Endothelial cell of umbilical vein (primary cell): ENCODE data around the gene IGSF3. TPM values are rescaled to one million over a fixed set of nuclear protein-coding genes. Genes with fewer than 3 reads are reported as not detected.
"Not testable (repeated sequence)": the region's sequence is repeated elsewhere in the genome, so short reads cannot be mapped to it uniquely, and the experiment has no call there.

ENCODE experiments used
- BruUV-seq: library from RNA; stranded (reverse); fragments of 400-500 nt; replicated peaks from 2 replicates; lab custom pipeline; 2021; lab: Mats Ljungman, UMichigan
- CTCF ChIA-PET: fragments of 300-600, 350-600 bp; sonication (Branson Sonifier 250); formaldehyde crosslinking; loops from one replicate; lab custom pipeline; 2021; ENCODE audit warnings: antibody characterized with exemption, inconsistent platforms; lab: Charles Lee
- POLR2A ChIA-PET: fragments of 300-600, 350-600 bp; sonication (Branson Sonifier 250); formaldehyde crosslinking; loops from one replicate; lab custom pipeline; 2021; ENCODE audit warnings: antibody characterized with exemption, inconsistent platforms; lab: Charles Lee
- DNase-seq: peaks from one replicate; pipeline ENCODE4 v3.0.0-alpha.2; 2011; ENCODE audit warnings: low read depth, low spot score
- FAIRE-seq: peaks from 2 replicates; lab custom pipeline; 2011; peaks lifted over from hg19 to GRCh38; lab: Jason Lieb, UNC
- H2AFZ ChIP-seq: 2 replicates; pipeline ENCODE4 v1.6.0; 2012; ENCODE audit warnings: low read depth, low read length, control low read depth, inconsistent platforms
- H3K27ac ChIP-seq: 2 replicates; pipeline ENCODE4 v1.5.1; 2011; ENCODE audit warnings: low read depth, mild to moderate bottlenecking, control low read depth, low read length, moderate library complexity; ENCODE audit not compliant: insufficient read depth
- H3K27me3 ChIP-seq, 2 experiments: 2 replicates each; pipeline versions ENCODE4 v1.6.0 to v1.6.1; 2011; ENCODE audit warnings: low read length in 2 of 2, mixed read lengths in 1 of 2; ENCODE audit not compliant: control insufficient read depth in 2 of 2, insufficient read depth in 2 of 2
- H3K36me3 ChIP-seq, 2 experiments: 2 replicates in 1 of 2; 3 replicates in 1 of 2; pipeline ENCODE4 v1.5.1; 2011; ENCODE audit warnings: low read length in 2 of 2, mild to moderate bottlenecking in 1 of 2, moderate library complexity in 1 of 2; ENCODE audit not compliant: control insufficient read depth in 2 of 2, insufficient read depth in 2 of 2; ENCODE audit errors: extremely low read depth in 1 of 2
- H3K4me1 ChIP-seq: 3 replicates; pipeline ENCODE4 v1.5.1; 2011; ENCODE audit warnings: mild to moderate bottlenecking, low read length; ENCODE audit not compliant: control insufficient read depth, insufficient read depth; ENCODE audit errors: extremely low read depth
- H3K4me2 ChIP-seq: 2 replicates; pipeline ENCODE4 v1.6.1; 2011; ENCODE audit warnings: low read length, control low read depth, mixed read lengths; ENCODE audit not compliant: insufficient read depth
- H3K4me3 ChIP-seq, 3 experiments: fragments of 200-600 bp in 1 of 3; sonication (generic), shearing (Covaris generic) in 1 of 3; replicated peaks in 1 of 3; 2 replicates each; pipeline ENCODE4 v1.5.1; 2011 to 2016; ENCODE audit warnings: control low read depth in 3 of 3, low read length in 3 of 3, mild to moderate bottlenecking in 2 of 3, inconsistent platforms in 1 of 3, low read depth in 1 of 3, moderate library complexity in 1 of 3; ENCODE audit not compliant: insufficient read depth in 1 of 3
- H3K79me2 ChIP-seq: 2 replicates; pipeline ENCODE4 v1.6.0; 2012; ENCODE audit warnings: low read length, inconsistent platforms; ENCODE audit not compliant: control insufficient read depth, insufficient read depth
- H3K9ac ChIP-seq: replicated peaks from 2 replicates; pipeline ENCODE3; 2011; ENCODE audit warnings: low read length, control low read depth; ENCODE audit not compliant: insufficient read depth; ENCODE audit errors: extremely low read depth
- H3K9me1 ChIP-seq: replicated peaks from 3 replicates; pipeline ENCODE4 v1.6.0; 2011; ENCODE audit warnings: mild to moderate bottlenecking, low read length; ENCODE audit not compliant: control insufficient read depth, insufficient read depth; ENCODE audit errors: extremely low read depth
- H3K9me3 ChIP-seq: replicated peaks from 2 replicates; pipeline ENCODE4 v1.5.1; 2012; ENCODE audit warnings: low read length, inconsistent platforms; ENCODE audit not compliant: control insufficient read depth, insufficient read depth
- H4K20me1 ChIP-seq: replicated peaks from 2 replicates; pipeline ENCODE3; 2011; ENCODE audit warnings: mild to moderate bottlenecking, low read length; ENCODE audit not compliant: control insufficient read depth, insufficient read depth; ENCODE audit errors: extremely low read depth
- dilution Hi-C: fragments of 300-500 bp; cut with MboI; formaldehyde crosslinking; loops from one replicate; pipeline ENCODE4 v1.15.0; 2019; ENCODE audit warnings: low sequenced_read_pairs; ENCODE audit not compliant: extremely low pct_ligation_motif_present
- intact Hi-C: fragments of 100-400 bp; cut with micrococcal nuclease; formaldehyde crosslinking; loops from one replicate; pipeline ENCODE4 v1.10.0; 2022
- polyA plus RNA-seq, 4 experiments: library from polyadenylated mRNA; depleted of rRNA in 3 of 4; stranded (reverse) in 3 of 4; unstranded in 1 of 4; fragments of >200 nt; gene quantifications; 2 replicates each; pipeline versions ENCODE4 v1.2.1 to v1.2.3, GENCODE V29; 2011 to 2012; ENCODE audit warnings: missing spikeins in 1 of 4
- total RNA-seq: library from RNA; stranded (reverse); gene quantifications from 2 replicates; pipeline ENCODE4 v1.2.3, GENCODE V29; 2021

IGSF3 gene
- total and polyA plus RNA-seq, 2 donors (not counting 3 experiments of a cell fraction or from before 2014, with no cell fraction given) = 0.63 to 2.2 TPM

- CTCF ChIA-PET = not testable (repeated sequence)
Measured at GRCh38 chr1:116604408-116604807, 63.1 kb downstream of the IGSF3 start.

GRCh38 chr1:116603646-116604045 lies 63.9 kb downstream of the IGSF3 start:
- H2AFZ ChIP-seq, H3K79me2 ChIP-seq, intact Hi-C loops, H3K9me1 ChIP-seq, DNase-seq, CTCF ChIA-PET, H3K4me1 ChIP-seq, H3K4me2 ChIP-seq, POLR2A ChIA-PET, H3K9me3 ChIP-seq, BruUV-seq, H3K36me3 ChIP-seq, H3K4me3 ChIP-seq, H4K20me1 ChIP-seq, H3K9ac ChIP-seq, H3K27me3 ChIP-seq, FAIRE-seq, dilution Hi-C loops, H3K27ac ChIP-seq: not testable (repeated sequence)

More at GRCh38 chr1:116604408-116604807, 63.1 kb downstream of the IGSF3 start:
- dilution Hi-C loops, H2AFZ ChIP-seq, BruUV-seq, intact Hi-C loops, H3K4me2 ChIP-seq, H4K20me1 ChIP-seq, POLR2A ChIA-PET, H3K4me1 ChIP-seq, FAIRE-seq, DNase-seq, H3K27ac ChIP-seq, H3K27me3 ChIP-seq, H3K79me2 ChIP-seq, H3K9ac ChIP-seq, H3K4me3 ChIP-seq, H3K36me3 ChIP-seq, H3K9me3 ChIP-seq, H3K9me1 ChIP-seq: not testable (repeated sequence)

- H3K4me2 ChIP-seq, H3K27ac ChIP-seq, H3K79me2 ChIP-seq, H3K4me1 ChIP-seq, H3K27me3 ChIP-seq, DNase-seq, H3K9ac ChIP-seq, dilution Hi-C loops, H2AFZ ChIP-seq, H3K36me3 ChIP-seq, H3K9me3 ChIP-seq, BruUV-seq, intact Hi-C loops, POLR2A ChIA-PET, H3K4me3 ChIP-seq, H4K20me1 ChIP-seq, H3K9me1 ChIP-seq: not testable (repeated sequence)
- FAIRE-seq = peak; percentile 44
- CTCF ChIA-PET = interaction anchor here (1.0 kb wide), 1 partner anchor 25 kb away, joined by 4 read pairs; no protein-coding TSS in a partner anchor
Measured at GRCh38 chr1:116599369-116599768, 68.2 kb downstream of the IGSF3 start.

DNA sequence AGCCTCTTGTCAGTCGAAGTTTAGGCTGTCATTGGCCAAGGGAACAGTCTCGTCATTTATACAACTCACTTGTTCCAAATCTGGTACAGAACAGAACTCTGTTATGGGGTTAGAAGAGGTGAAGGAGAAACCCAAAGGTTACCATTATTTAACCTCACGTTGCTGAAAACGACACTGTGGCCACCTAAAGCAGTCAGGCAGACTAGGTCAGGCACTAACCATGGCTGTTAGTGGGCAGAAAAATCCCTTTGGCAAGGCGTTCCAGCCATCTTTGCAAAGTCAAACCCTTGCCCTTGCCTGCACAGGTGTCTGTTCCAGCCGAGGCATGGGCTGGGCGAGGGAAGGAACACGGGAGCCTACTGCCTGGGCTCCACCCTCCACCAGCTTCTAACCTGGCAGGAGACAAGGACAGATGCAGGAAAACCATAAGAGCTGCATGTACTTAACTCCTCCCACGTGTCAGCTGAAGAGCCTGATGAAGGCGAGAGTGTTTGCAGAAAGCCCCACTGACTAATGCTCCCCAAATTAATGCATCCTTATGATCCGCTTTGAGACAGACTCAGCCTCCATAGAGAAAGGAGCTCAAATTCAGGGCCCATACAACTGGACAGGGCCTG lies 69.0 kb downstream of the IGSF3 start:
- H3K36me3 ChIP-seq, H3K27ac ChIP-seq, FAIRE-seq, BruUV-seq, H3K4me2 ChIP-seq, H3K4me3 ChIP-seq, H3K9ac ChIP-seq, H4K20me1 ChIP-seq, H3K27me3 ChIP-seq, DNase-seq, H3K79me2 ChIP-seq, intact Hi-C loops, H3K9me3 ChIP-seq, H3K4me1 ChIP-seq, H3K9me1 ChIP-seq, H2AFZ ChIP-seq, dilution Hi-C loops, POLR2A ChIA-PET: not testable (repeated sequence)
- CTCF ChIA-PET = interaction anchor here (1.0 kb wide), 1 partner anchor 24 kb away, joined by 4 read pairs; no protein-coding TSS in a partner anchor
